GM21723 (cell line): ENCODE measurements around the gene FOXL2.

Experiments used
- ATAC-seq: cut with Tn5 transposase; IDR thresholded peaks from one replicate; pipeline ENCODE4 v1.9.1; 2021; ENCODE audit warnings: mild to moderate bottlenecking, moderate library complexity; ENCODE audit not compliant: unreplicated experiment

Gene FOXL2

GRCh38 chr3:138946663-138947494, at the start of gene FOXL2, which contains the start of gene FOXL2NB:
Gene FOXL2, minus strand, starts transcription at chr3:138947137. Its CDS starts 415 bp downstream, at chr3:138946722.
Gene FOXL2NB, plus strand, starts transcription at chr3:138947217. Its CDS starts 148 bp downstream, at chr3:138947365.
- no peak for ATAC-seq

GRCh38 chr3:138995706-138996105, 48.8 kb upstream of the FOXL2 start:
- no peak for ATAC-seq

GRCh38 chr3:138987181-138987580, 40.2 kb upstream of the FOXL2 start:
- no peak for ATAC-seq

- no peak for ATAC-seq
Observed at GRCh38 chr3:138985932-138986331, 39.0 kb upstream of the FOXL2 start.

- no peak for ATAC-seq
Observed at GRCh38 chr3:138984816-138985215, 37.9 kb upstream of the FOXL2 start.

GRCh38 chr3:138976047-138976446, 29.1 kb upstream of the FOXL2 start:
- ATAC-seq = no peak

GRCh38 chr3:138975351-138975750, 28.4 kb upstream of the FOXL2 start:
- no peak for ATAC-seq

GRCh38 chr3:138974462-138974861, 27.5 kb upstream of the FOXL2 start:
- ATAC-seq = no peak

- no peak for ATAC-seq
Observed at GRCh38 chr3:138972941-138973340, 26.0 kb upstream of the FOXL2 start.

GRCh38 chr3:138971766-138972320, 24.9 kb upstream of the FOXL2 start:
- no peak for ATAC-seq

- ATAC-seq = no peak
Observed at GRCh38 chr3:138964923-138965322, 18.0 kb upstream of the FOXL2 start.

GRCh38 chr3:138964264-138964663, 17.3 kb upstream of the FOXL2 start:
- ATAC-seq = no peak

- no peak for ATAC-seq
Observed at GRCh38 chr3:138962854-138963560, 16.1 kb upstream of the FOXL2 start.

- no peak for ATAC-seq
Observed at GRCh38 chr3:138960417-138960852, 13.5 kb upstream of the FOXL2 start.

- no peak for ATAC-seq
Observed at GRCh38 chr3:138950701-138951100, 3.8 kb upstream of the FOXL2 start.

- no peak for ATAC-seq
Observed at GRCh38 chr3:138950006-138950644, 3.2 kb upstream of the FOXL2 start.

- no peak for ATAC-seq
Observed at GRCh38 chr3:138949445-138950005, 2.6 kb upstream of the FOXL2 start.

GRCh38 chr3:138949002-138949418, 2.1 kb upstream of the FOXL2 start:
- ATAC-seq = no peak

- no peak for ATAC-seq
Observed at GRCh38 chr3:138948371-138949001, 1.5 kb upstream of the FOXL2 start.

GRCh38 chr3:138947495-138948121, 671 bp upstream of the FOXL2 start:
- no peak for ATAC-seq
